ENCODE measurements around the gene SLC49A3. TPM values are rescaled to one million over a fixed set of nuclear protein-coding genes. Genes with fewer than 3 reads are reported as not detected.
A peak's percentile ranks its signal among the peaks of the same experiment; 100 is the strongest.
"Not testable (repeated sequence)": the region's sequence is repeated elsewhere in the genome, so short reads cannot be mapped to it uniquely, and the experiment has no call there.

Gene SLC49A3
- total RNA-seq, 1 donor from 2014 or later: 0.82 TPM

DNA sequence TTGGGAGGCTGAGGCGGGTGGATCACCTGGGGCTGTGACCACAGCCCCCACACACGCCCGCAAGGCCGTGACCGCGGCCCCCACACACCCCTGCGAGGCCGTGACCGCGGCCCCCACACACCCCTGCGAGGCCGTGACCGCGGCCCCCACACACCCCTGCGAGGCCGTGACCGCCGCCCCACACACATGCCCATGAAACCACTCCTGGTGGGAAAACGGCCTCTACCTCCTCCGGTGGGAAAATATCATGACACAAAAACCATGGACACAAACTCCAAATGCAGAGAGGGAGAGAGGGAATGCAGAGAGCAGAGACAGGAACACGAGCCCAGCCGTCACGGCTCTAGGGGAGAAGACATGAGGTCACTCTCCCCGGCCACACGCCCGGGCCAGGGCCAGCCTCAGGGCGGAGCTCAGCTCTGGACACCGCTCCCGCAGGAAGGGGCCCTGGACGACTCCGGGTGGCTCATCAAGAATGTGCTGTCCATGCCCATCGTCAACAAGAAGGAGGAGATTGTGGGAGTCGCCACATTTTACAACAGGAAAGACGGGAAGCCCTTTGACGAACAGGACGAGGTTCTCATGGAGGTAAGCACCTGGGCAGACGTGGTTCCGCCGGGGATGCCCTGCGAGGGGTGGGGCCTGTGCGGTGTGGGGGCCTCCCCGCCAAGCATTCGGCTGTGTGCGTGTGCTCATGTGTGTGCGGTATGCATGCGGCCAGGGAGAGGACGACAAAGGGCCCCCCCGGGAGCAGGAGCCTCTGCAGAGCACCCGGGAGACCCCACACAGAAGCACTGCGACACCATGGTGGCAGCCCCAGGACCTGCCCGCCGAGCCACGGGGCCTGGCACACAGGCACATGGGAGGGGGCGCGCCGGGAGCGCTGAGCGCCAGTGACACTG, 32.3 kb downstream of the SLC49A3 start:
- no peak for FAIRE-seq

GRCh38 chr4:655464-656151, 33.3 kb downstream of the SLC49A3 start:
- FAIRE-seq (no peak), DNase-seq (ENCODE audit: low spot score in 2 of 2) (no peak)

More for the DNA sequence above, 32.3 kb downstream of the SLC49A3 start:
- DNase-seq (ENCODE audit: low spot score in 2 of 2): no peak

DNA sequence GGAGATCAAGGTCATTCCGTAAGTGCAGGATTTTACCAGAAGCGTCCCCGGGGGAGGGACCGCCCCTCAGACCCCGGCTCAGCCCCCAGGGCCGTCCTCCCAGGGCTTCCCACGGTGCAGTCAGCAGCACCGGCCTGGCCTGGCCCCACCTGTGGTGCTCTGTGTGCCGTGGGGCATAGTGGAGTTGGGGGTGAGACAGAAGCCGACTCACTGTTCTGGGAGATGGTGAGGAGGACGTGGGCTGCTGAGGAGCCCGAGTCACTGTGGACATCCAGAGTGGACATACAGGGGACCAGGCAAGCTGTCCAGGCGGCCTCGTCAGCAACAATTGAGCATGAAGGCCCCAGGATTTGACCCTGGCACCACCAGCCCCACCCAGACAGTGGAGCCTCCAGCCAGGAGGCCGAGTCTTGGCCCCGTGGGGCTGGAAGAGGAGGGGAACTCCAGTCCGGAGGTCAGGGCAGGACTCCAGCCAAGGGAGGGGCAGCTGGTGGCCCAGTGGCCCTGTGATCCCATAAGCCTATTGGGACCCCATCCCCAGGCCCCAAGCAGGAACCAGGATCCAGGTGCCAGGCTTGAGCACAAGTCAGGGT, 34.0 kb downstream of the SLC49A3 start:
- DNase-seq (ENCODE audit: low spot score in 2 of 2) (peak in 1 of 2 donors; percentile 71), FAIRE-seq (no peak)

- DNase-seq (ENCODE audit: low spot score in 2 of 2): no peak
- FAIRE-seq: no peak
These were observed 34.5 kb downstream of the SLC49A3 start for GRCh38 chr4:654503-654845.

GRCh38 chr4:653831-654502, 35.0 kb downstream of the SLC49A3 start:
- FAIRE-seq (no peak), DNase-seq (ENCODE audit: low spot score in 2 of 2) (no peak)

- FAIRE-seq (no peak), DNase-seq (ENCODE audit: low spot score in 2 of 2) (peak in 1 of 2 donors; percentile 68)
These were observed 35.7 kb downstream of the SLC49A3 start for GRCh38 chr4:653080-653821.

DNA sequence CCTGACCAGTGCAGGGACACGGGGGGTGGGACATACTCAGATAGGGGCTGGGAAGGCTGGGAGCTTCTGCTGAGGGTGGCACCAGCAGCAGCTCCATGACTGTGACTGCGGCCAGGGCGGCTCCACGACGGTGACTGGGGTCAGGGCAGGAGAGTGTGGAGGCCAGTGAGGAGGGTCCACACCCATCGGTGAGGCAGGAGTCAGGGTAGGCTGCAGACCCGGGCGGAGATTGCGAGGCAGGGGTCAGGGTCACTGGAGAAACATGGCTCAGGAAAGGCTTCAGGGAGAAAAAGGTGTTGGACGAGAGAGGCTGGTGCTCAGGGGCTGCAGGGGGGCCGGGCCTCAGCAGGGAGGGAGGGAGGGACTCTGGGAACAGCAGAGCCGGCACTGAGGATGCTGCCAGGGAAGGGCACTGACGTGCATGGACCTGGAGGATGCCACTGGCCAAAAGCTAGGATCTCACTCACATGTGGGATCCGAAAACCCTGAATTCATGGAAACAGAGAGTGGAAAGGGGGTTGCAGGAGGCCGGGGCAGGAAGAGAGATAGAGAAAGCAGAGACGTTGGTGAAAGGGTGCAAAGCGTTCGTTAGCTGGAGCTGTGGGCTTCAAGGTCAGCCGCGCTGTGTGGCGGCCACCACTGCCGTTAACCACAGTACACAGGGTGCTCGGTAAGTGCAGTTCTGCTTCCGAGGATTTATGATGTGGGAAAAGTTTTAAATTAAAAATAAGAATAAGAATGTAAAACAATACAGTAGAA, 36.9 kb downstream of the SLC49A3 start:
- DNase-seq (ENCODE audit: low spot score in 2 of 2): no peak
- FAIRE-seq: no peak

DNA sequence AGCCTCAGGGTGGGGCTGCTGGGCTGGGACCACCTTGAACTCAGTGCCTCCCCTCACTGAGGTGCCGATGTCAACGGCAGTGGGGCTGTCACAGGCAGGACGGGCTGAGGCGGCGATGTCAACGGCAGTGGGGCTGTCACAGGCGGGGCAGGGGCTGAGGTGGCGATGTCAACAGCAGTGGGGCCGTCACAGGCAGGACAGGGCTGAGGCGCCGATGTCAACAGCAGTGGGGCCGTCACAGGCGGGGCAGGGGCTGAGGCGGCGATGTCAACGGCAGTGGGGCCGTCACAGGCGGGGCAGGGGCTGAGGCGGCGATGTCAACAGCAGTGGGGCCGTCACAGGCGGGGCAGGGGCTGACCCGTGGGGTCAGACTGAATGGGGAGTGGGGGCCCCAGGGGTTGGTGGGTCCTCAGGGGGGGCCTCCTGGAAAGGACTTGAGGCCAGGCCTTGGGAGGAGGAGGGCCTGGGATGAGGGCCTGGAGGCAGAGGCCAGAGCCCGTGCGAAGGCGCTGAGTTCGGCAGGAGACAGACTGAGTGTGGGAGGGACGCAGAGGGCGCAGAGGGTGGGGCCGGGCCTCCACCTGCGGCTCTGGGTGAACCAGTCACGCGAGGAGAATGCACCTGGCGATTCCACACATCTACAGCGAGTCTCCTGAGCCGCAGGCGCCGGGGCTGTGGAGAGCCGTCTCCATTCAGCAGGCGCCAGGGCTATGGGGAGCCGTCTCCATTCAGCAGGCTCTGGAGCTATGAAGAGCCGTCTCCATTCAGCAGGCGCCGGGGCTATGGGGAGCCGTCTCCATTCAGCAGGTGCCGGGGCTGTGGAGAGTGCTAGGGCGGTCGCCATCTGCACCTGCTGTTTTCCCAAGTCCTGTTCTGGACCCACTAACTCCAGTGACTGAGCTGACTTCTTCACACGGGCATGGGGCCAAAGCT, 37.7 kb downstream of the SLC49A3 start:
- no peak for FAIRE-seq
- DNase-seq (ENCODE audit: low spot score in 2 of 2): peak; percentile 53 to 71

DNA sequence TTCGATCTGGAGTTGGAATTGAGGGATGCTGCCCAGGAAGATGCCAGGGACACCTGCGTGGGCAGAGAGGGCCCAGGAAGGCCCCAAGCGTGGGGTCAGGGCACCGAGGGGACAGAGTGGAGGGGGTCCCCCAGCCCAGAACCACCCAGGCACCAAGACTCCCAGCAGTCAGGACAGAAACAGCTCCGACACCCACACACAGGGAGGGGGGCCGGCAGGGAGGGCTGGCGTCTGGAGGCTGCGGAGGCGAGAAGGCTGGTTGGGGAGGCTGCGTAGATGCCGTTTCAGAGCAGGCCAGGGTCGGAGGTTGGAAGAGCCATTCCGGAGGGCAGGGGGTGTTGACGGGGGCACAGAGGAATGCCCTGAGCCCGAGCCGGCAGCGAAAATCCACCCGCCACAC, 38.5 kb downstream of the SLC49A3 start:
- FAIRE-seq: no peak

GRCh38 chr4:649751-650310, 39.1 kb downstream of the SLC49A3 start:
- DNase-seq (ENCODE audit: low spot score in 2 of 2) (no peak), FAIRE-seq (no peak)

More for the DNA sequence above, 38.5 kb downstream of the SLC49A3 start:
- DNase-seq (ENCODE audit: low spot score in 2 of 2): peak in 1 of 2 donors; percentile 57

DNA sequence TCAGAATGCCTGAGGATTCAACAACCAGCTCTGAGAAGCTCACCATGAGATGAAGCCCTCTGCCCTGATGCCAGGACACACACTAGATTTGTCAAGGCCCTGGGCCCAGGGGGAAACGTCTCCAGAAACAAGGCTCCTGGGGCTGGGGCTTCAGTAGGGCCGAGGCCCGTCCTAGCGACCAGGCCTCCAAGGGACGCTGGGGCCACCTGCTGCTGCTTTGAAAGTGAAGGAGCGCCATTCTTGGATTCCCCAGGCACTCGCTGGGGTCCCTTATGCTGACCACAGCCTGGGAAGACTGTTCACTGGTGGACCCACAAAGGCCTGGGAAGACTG, 39.7 kb downstream of the SLC49A3 start:
- DNase-seq (ENCODE audit: low spot score in 2 of 2): no peak
- FAIRE-seq: no peak

DNA sequence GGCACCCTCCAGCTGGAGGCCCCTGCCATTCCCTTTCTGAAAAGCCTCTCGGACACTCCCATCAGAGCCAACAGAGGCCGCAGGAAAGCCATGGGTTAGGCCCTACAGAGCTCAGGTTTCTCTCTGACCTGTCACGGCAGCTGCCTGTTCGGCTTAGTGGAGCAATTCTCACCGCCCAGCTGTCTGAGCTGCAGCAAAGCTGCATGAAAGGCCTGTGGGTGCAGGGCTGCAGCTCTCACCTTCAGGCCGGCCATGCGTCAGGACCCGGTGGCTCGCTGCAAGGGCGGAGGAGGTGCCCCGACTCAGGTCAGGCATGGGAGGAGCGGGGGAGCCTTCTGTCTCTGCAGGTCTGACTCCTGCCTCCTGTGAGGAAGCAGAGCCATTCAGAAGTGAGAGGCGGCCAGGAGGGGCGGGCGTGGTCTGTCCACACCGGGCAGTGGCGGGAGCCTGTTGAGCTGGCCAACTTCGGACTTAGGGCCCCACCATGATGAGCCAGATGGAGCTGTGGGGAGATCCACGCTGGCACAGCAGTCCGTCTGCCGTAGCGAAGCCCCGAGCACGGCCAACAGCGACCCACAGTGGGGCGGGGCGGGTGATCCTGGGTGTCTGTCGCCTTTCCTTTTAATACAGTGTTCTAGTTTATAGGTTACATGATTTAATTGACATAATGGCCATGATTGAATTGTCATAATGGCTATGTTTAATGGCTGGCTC, 40.2 kb downstream of the SLC49A3 start:
- DNase-seq (ENCODE audit: low spot score in 2 of 2): no peak
- no peak for FAIRE-seq

DNA sequence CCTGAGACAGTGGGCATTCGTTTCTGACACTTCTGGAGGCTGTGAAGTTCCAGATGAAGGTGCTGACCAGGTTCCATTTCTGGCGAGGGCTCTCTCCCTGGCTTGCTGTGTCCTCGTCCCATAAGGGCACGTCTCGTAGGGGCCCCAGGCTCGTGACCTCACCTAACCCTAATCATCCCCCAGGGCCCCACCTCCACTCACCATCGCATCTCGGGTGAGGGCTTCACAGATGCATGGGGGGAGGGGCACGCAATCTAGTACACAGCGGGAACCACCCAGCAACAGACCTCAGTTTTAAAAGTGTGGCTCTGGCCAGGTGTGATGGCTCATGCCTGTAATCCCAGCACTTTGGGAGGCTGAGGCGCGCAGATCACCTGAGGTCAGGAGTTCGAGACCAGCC, 41.5 kb downstream of the SLC49A3 start:
- FAIRE-seq (no peak), DNase-seq (ENCODE audit: low spot score in 2 of 2) (no peak)

- DNase-seq (ENCODE audit: low spot score in 2 of 2) (no peak), FAIRE-seq (no peak)
These were observed 42.5 kb downstream of the SLC49A3 start for GRCh38 chr4:646460-646859.

DNA sequence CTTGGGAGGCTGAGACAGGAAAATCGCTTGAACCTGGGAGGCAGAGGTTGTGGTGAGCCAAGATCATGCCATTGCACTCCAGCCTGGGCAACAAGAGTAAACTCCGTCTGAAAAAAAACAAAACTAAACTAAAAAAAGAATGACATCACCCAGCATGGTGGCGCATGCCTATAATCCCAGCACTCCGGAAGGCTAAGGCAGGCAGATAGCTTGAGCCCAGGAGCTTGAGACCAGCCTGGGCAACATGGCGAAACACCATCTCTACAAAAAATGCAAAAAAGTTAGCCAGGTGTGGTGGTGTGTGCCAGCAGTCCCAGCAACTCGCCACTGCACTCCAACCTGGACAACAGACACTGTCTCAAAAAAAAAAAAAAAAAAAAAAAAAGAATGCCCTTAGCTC, 46.6 kb downstream of the SLC49A3 start:
- not testable (repeated sequence) for FAIRE-seq; DNase-seq (ENCODE audit: low spot score in 2 of 2)

- FAIRE-seq (no peak), DNase-seq (ENCODE audit: low spot score in 2 of 2) (no peak)
These were observed 51.2 kb downstream of the SLC49A3 start for GRCh38 chr4:637536-638280.

Measured in frontal cortex (tissue), 4 donors.